Esophagus muscularis mucosa (tissue), 4 donors: ENCODE results near the gene MEIOB.
"Not testable (repeated sequence)": the region's sequence is repeated elsewhere in the genome, so short reads cannot be mapped to it uniquely, and the experiment has no call there.

ENCODE experiments used
- EP300 ChIP-seq: sonication (generic); formaldehyde crosslinking; IDR thresholded peaks from one replicate; pipeline ENCODE4 v1.6.1; 2017; ENCODE audit warnings: antibody characterized with exemption
- POLR2A ChIP-seq: fragments of 450-650 bp; IDR thresholded peaks from one replicate; pipeline ENCODE4 v1.6.1; 2017; ENCODE audit warnings: antibody characterized with exemption, moderate library complexity, mild to moderate bottlenecking, low read depth
- POLR2AphosphoS5 ChIP-seq, 2 donors: sonication (generic); formaldehyde crosslinking; IDR thresholded peaks; one replicate each; pipeline ENCODE4 v1.6.1; 2017; ENCODE audit warnings: antibody characterized with exemption in 2 of 2
- TF ChIP-seq, protein P1 (sequence below), 3 experiments: fragments of 200-600 bp in 2 of 3; fragments of 450-650 bp in 1 of 3; sonication (generic) in 2 of 3; IDR thresholded peaks; one replicate each; pipeline ENCODE4 v1.5.1; 2017 to 2019; ENCODE audit warnings: antibody characterized with exemption in 3 of 3, mild to moderate bottlenecking in 2 of 3, moderate library complexity in 1 of 3

DNA sequence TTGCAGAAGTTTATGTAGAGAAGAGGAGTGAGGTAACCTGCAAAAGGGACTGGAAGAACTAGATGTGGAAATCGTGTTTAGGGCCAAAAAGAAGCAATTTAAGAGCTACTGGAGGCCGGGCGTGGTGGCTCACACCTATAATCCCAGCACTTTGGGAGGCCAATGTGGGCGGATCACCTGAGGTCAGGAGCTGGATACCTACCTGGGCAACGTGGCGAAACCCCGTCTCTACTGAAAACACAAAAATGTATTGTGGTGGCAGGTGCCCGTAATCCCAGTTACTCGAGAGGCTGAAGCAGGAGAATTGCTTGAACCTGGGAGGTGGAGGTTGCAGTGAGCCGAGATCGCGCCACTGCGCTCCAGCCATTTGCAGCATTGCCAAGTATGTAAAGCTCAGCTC is 4.1 kb upstream of the MEIOB start:
- TF ChIP-seq, protein P1, sequence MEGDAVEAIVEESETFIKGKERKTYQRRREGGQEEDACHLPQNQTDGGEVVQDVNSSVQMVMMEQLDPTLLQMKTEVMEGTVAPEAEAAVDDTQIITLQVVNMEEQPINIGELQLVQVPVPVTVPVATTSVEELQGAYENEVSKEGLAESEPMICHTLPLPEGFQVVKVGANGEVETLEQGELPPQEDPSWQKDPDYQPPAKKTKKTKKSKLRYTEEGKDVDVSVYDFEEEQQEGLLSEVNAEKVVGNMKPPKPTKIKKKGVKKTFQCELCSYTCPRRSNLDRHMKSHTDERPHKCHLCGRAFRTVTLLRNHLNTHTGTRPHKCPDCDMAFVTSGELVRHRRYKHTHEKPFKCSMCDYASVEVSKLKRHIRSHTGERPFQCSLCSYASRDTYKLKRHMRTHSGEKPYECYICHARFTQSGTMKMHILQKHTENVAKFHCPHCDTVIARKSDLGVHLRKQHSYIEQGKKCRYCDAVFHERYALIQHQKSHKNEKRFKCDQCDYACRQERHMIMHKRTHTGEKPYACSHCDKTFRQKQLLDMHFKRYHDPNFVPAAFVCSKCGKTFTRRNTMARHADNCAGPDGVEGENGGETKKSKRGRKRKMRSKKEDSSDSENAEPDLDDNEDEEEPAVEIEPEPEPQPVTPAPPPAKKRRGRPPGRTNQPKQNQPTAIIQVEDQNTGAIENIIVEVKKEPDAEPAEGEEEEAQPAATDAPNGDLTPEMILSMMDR (IDR thresholded peaks at IDR 0.05), result not testable (repeated sequence)
- not testable (repeated sequence) for TF ChIP-seq POLR2A; POLR2AphosphoS5 (IDR thresholded peaks at IDR 0.05); EP300
